Stimulated activated CD4-positive, alpha-beta T cell treated with anti-CD3 and anti-CD28 coated beads, Interleukin-2, amount 100 ng/mL, for 4 hours (primary cell): ENCODE data around the gene CES2.
A peak's percentile ranks its signal among the peaks of the same experiment; 100 is the strongest.
"Not testable (repeated sequence)": the region's sequence is repeated elsewhere in the genome, so short reads cannot be mapped to it uniquely, and the experiment has no call there.

Source experiments
- DNase-seq: peaks from one replicate; pipeline ENCODE4 v3.0.0-alpha.2; 2020; ENCODE audit warnings: low read depth

The CES2 gene

GRCh38 chr16:66934839-66935313 is 440 bp upstream of the CES2 start:
- DNase-seq = not testable (repeated sequence)

GRCh38 chr16:66936462-66936861 is 1.1 kb downstream of the CES2 start:
- DNase-seq = no peak

- DNase-seq = no peak
These were observed 1.7 kb downstream of the CES2 start for GRCh38 chr16:66936889-66937554.

- no peak for DNase-seq
These were observed 2.5 kb downstream of the CES2 start for GRCh38 chr16:66937725-66938337.

- DNase-seq = no peak
These were observed 4.0 kb downstream of the CES2 start for GRCh38 chr16:66939366-66939765.

- DNase-seq = no peak
These were observed 4.9 kb downstream of the CES2 start for GRCh38 chr16:66940236-66940635.

- DNase-seq = no peak
These were observed 7.7 kb downstream of the CES2 start for GRCh38 chr16:66942981-66943380.

- no peak for DNase-seq
These were observed 8.2 kb downstream of the CES2 start for GRCh38 chr16:66943426-66944053.

- DNase-seq = no peak
These were observed 8.7 kb downstream of the CES2 start for GRCh38 chr16:66944054-66944441.

- DNase-seq = not testable (repeated sequence)
These were observed 9.7 kb downstream of the CES2 start for GRCh38 chr16:66944971-66945370.

GRCh38 chr16:66945939-66946338 is 10.6 kb downstream of the CES2 start:
- DNase-seq = no peak

- no peak for DNase-seq
These were observed 11.2 kb downstream of the CES2 start for GRCh38 chr16:66946541-66946940.

GRCh38 chr16:66946974-66947301 is 11.6 kb downstream of the CES2 start:
- DNase-seq = no peak

GRCh38 chr16:66947302-66948065 is 12.2 kb downstream of the CES2 start:
- peak; percentile 70 for DNase-seq

- DNase-seq = no peak
These were observed 13.0 kb downstream of the CES2 start for GRCh38 chr16:66948134-66948836.

GRCh38 chr16:66948837-66949225 is 13.5 kb downstream of the CES2 start:
- no peak for DNase-seq

GRCh38 chr16:66949472-66949871 is 14.2 kb downstream of the CES2 start:
- no peak for DNase-seq

- DNase-seq = no peak
These were observed 15.1 kb downstream of the CES2 start for GRCh38 chr16:66950437-66950836.

- DNase-seq = no peak
These were observed 15.9 kb downstream of the CES2 start for GRCh38 chr16:66950971-66951790.

GRCh38 chr16:66952430-66953110 is 17.3 kb downstream of the CES2 start:
- no peak for DNase-seq
